ENCODE measurements around the gene HIP1. TPM values are rescaled to one million over a fixed set of nuclear protein-coding genes. Genes with fewer than 3 reads are reported as not detected.
"Not testable (repeated sequence)": the region's sequence is repeated elsewhere in the genome, so short reads cannot be mapped to it uniquely, and the experiment has no call there.

The HIP1 gene
- total RNA-seq, 2 donors from 2014 or later = 12.2 to 13.6 TPM

- Histone ChIP-seq H3K4me3 (no peak overlapping the region), H3K27me3 (no peaks in the 10 kb centered on the region), H3K36me3 (no peaks in the 10 kb centered on the region), H3K27ac (no peak overlapping the region), H3K9me3 (no peaks in the 10 kb centered on the region), H3K4me1 (peaks cover 0 to 12% of the 10 kb centered on the region in 2 donors)
- TF ChIP-seq CTCF (IDR thresholded peaks at IDR 0.05) = no peak
- no peak for DNase-seq (ENCODE audit: low spot score)
These were observed 124.3 kb downstream of the HIP1 start for GRCh38 chr7:75614401-75614800.

- H3K4me1 ChIP-seq = peaks cover 0 to 12% of the 10 kb centered on the region in 2 donors
- no peaks in the 10 kb centered on the region for H3K27me3 ChIP-seq
- no peak overlapping the region for H3K4me3 ChIP-seq
- no peak overlapping the region for H3K27ac ChIP-seq
- no peak for TF ChIP-seq CTCF (IDR thresholded peaks at IDR 0.05)
- no peaks in the 10 kb centered on the region for H3K36me3 ChIP-seq
- H3K9me3 ChIP-seq = no peaks in the 10 kb centered on the region
- no peak for DNase-seq (ENCODE audit: low spot score)
These were observed 125.4 kb downstream of the HIP1 start for GRCh38 chr7:75613351-75613750.

DNA sequence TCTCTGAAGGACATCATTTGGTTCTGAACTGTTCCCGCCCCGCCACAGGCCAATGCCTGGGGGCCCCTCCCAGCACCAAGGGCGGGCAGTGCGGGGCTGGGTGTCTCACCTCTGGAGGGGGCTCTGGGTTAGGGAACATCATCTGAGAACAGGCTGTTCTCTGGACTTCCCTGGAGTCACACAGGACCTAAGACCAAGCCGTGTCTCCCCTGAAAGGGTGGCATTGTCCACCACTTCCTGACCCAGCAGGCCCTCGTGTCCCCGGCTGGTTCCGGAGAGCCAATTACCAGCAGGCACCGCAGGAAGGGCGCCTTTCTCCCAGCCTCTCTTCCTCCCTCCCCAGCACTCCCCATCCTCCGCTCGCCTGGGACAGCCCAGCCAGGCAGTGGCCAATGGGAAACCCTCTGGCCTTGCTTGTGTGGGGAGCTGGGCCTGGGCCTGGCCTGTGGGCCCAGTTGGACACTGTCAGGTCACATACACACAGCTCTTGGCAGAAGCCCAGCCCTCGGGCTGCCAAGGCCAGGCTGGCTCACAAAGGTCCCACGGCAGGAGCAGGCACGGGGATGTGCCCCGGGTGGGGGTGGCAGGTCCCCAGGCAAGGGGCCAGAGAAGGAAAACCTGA is 127.1 kb downstream of the HIP1 start:
- H3K9me3 ChIP-seq = no peaks in the 10 kb centered on the region
- peak in 1 of 2 donors; percentile 27 for TF ChIP-seq CTCF (IDR thresholded peaks at IDR 0.05)
- DNase-seq (ENCODE audit: low spot score) = peak; percentile 68
- H3K27ac ChIP-seq = peak overlapping the region; percentile 60
- H3K27me3 ChIP-seq = no peaks in the 10 kb centered on the region
- no peaks in the 10 kb centered on the region for H3K36me3 ChIP-seq
- H3K4me3 ChIP-seq = no peak overlapping the region
- H3K4me1 ChIP-seq = peaks cover 0 to 12% of the 10 kb centered on the region in 2 donors

DNA sequence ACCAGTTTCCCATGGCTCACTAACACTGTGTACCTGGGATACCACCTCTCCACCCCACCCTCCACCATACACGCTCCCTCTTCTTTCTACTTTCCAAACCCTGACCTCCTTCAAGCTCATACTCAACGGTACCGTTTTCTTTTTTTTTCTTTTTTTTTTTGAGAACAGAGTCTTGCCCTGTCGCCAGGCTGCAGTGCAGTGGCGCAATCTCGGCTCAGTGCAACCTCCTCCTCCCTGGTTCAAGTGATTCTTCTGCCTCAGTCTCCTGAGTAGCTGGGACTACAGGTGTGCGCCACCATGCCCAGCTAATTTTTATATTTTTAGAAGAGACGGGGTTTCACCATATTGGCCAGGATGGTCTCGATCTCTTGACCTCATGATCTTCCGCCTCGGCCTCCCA is 129.3 kb downstream of the HIP1 start:
- H3K9me3 ChIP-seq, H3K36me3 ChIP-seq, H3K27ac ChIP-seq: not testable (repeated sequence)

DNA sequence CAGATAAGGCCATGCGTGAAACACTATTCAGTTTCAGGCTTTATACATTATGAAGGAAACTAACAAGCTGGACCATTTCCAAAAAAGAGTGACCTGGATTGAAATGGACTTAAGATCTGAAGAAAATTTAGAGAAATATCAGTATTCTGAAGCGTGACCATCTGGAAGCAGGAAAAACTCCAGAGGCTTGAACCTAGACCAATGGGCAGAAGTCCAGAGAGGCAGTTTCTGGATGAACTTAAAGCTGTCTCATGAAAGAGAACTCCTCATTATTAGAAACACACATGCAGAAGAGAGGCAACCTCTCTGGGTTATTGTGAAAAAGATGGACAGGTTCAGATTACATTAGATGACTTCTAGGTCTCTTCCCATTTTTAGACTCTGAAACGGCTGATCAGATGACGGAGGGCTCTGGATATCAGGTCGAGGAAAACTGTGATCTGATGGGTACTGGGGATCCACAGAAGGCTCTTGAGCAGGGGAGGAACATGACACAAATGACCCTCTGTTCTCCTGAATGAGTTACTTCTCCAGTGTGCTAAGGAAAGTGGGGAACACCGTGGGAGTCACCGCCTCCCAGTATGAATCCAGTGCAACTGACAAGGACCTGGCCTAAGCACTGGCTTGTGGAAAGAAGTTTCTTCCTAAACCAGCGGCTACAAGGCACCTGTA is 130.2 kb downstream of the HIP1 start:
- Histone ChIP-seq H3K4me1 (peaks cover 0 to 12% of the 10 kb centered on the region in 2 donors), H3K27me3 (no peaks in the 10 kb centered on the region), H3K36me3 (no peaks in the 10 kb centered on the region), H3K27ac (no peak overlapping the region), H3K9me3 (no peaks in the 10 kb centered on the region), H3K4me3 (no peak overlapping the region)
- DNase-seq (ENCODE audit: low spot score) = no peak
- no peak for TF ChIP-seq CTCF (IDR thresholded peaks at IDR 0.05)

More for the DNA sequence above, 129.3 kb downstream of the HIP1 start:
- peaks cover 0 to 12% of the 10 kb centered on the region in 2 donors for H3K4me1 ChIP-seq
- not testable (repeated sequence) for H3K4me3 ChIP-seq; H3K27me3 ChIP-seq; DNase-seq (ENCODE audit: low spot score)

- Histone ChIP-seq H3K4me1 (peaks cover 0 to under 1% of the 10 kb centered on the region in 2 donors), H3K27ac (no peak overlapping the region)
These were observed 134.3 kb downstream of the HIP1 start for GRCh38 chr7:75604408-75604807.

DNA sequence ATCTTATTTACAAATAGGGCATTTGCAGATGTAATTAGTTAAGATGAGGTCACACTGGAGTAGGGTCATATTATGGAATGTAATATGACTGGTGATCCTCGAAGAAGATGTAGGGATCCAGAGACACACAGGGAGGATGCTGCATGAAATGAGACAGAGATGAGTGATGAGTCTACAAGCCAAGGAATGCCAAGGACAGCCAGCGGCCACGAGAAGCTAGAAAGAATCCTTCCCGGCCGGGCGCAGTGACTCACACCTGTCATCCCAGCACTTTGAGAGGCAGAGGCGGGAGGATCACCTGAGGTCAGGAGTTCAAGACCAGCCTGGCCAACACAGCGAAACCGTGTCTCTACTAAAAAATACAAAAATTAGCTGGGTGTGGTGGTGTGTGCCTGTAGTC is 135.9 kb downstream of the HIP1 start:
- not testable (repeated sequence) for DNase-seq (ENCODE audit: low spot score); H3K4me3 ChIP-seq; H3K9me3 ChIP-seq; H3K4me1 ChIP-seq; H3K27ac ChIP-seq; H3K27me3 ChIP-seq
- H3K36me3 ChIP-seq = peaks cover 11% of the 10 kb centered on the region

More at GRCh38 chr7:75604408-75604807, 134.3 kb downstream of the HIP1 start:
- Histone ChIP-seq H3K27me3 (no peaks in the 10 kb centered on the region), H3K9me3 (no peaks in the 10 kb centered on the region), H3K4me3 (no peak overlapping the region), H3K36me3 (no peaks in the 10 kb centered on the region)
- DNase-seq (ENCODE audit: low spot score) = no peak
- TF ChIP-seq CTCF (IDR thresholded peaks at IDR 0.05) = no peak
